Measurements from ENCODE around the gene THSD7B. TPM values are rescaled to one million over a fixed set of nuclear protein-coding genes. Genes with fewer than 3 reads are reported as not detected.

Gene THSD7B
- polyA plus RNA-seq, 4 donors = 0.07 to 0.90 TPM; not detected in 2

GRCh38 chr2:137705296-137705695 is 940.0 kb downstream of the THSD7B start:
- no peaks in the 10 kb centered on the region for H3K36me3 ChIP-seq (ENCODE audit: control insufficient read depth in 3 of 3, insufficient read depth in 2 of 3, low read depth in 1 of 3, low read length in 3 of 3)
- H3K27ac ChIP-seq (ENCODE audit: low read depth in 1 of 3, low read length in 2 of 3) = no peak overlapping the region
- DNase-seq (no peak), FAIRE-seq (no peak)
- H3K4me3 ChIP-seq (ENCODE audit: low read depth in 1 of 3, low read length in 3 of 3) = no peak overlapping the region
- no peaks in the 10 kb centered on the region for H3K4me1 ChIP-seq (ENCODE audit: control insufficient read depth in 3 of 3, insufficient read depth in 2 of 3, low read depth in 1 of 3, low read length in 2 of 3)
- 76 to 89% (median 86%) methylated on average over 4 of the region's 4 CpGs for WGBS, 3 donors
- no peaks in the 10 kb centered on the region for H3K9me3 ChIP-seq (ENCODE audit: control insufficient read depth in 2 of 2, insufficient read depth in 1 of 2, low read depth in 1 of 2, low read length in 1 of 2)
- H3K27me3 ChIP-seq (ENCODE audit: control insufficient read depth in 3 of 3, insufficient read depth in 3 of 3, low read length in 3 of 3) = no peaks in the 10 kb centered on the region

- Histone ChIP-seq H3K4me1 (ENCODE audit: control insufficient read depth in 3 of 3, insufficient read depth in 2 of 3, low read depth in 1 of 3, low read length in 2 of 3) (no peaks in the 10 kb centered on the region), H3K27ac (ENCODE audit: low read depth in 1 of 3, low read length in 2 of 3) (no peak overlapping the region), H3K36me3 (ENCODE audit: control insufficient read depth in 3 of 3, insufficient read depth in 2 of 3, low read depth in 1 of 3, low read length in 3 of 3) (no peaks in the 10 kb centered on the region), H3K9me3 (ENCODE audit: control insufficient read depth in 2 of 2, insufficient read depth in 1 of 2, low read depth in 1 of 2, low read length in 1 of 2) (peaks cover 0 to 4% of the 10 kb centered on the region in 2 donors), H3K4me3 (ENCODE audit: low read depth in 1 of 3, low read length in 3 of 3) (no peak overlapping the region), H3K27me3 (ENCODE audit: control insufficient read depth in 3 of 3, insufficient read depth in 3 of 3, low read length in 3 of 3) (no peaks in the 10 kb centered on the region)
- FAIRE-seq (no peak), DNase-seq (no peak)
- 71 to 83% (median 73%) methylated on average over 14 to 15 of the region's 15 CpGs for WGBS, 3 donors
Measured at GRCh38 chr2:137706786-137707613, 941.7 kb downstream of the THSD7B start.

GRCh38 chr2:137708311-137708710 is 943.0 kb downstream of the THSD7B start:
- H3K36me3 ChIP-seq (ENCODE audit: control insufficient read depth in 3 of 3, insufficient read depth in 2 of 3, low read depth in 1 of 3, low read length in 3 of 3) = no peaks in the 10 kb centered on the region
- H3K4me1 ChIP-seq (ENCODE audit: control insufficient read depth in 3 of 3, insufficient read depth in 2 of 3, low read depth in 1 of 3, low read length in 2 of 3) = no peaks in the 10 kb centered on the region
- H3K9me3 ChIP-seq (ENCODE audit: control insufficient read depth in 2 of 2, insufficient read depth in 1 of 2, low read depth in 1 of 2, low read length in 1 of 2) = peaks cover 0 to 4% of the 10 kb centered on the region in 2 donors
- H3K4me3 ChIP-seq (ENCODE audit: low read depth in 1 of 3, low read length in 3 of 3) = no peak overlapping the region
- no peak for DNase-seq
- no peak for FAIRE-seq
- no peaks in the 10 kb centered on the region for H3K27me3 ChIP-seq (ENCODE audit: control insufficient read depth in 3 of 3, insufficient read depth in 3 of 3, low read length in 3 of 3)
- 77 to 88% (median 81%) methylated on average over 5 of the region's 5 CpGs for WGBS, 3 donors
- no peak overlapping the region for H3K27ac ChIP-seq (ENCODE audit: low read depth in 1 of 3, low read length in 2 of 3)

- H3K4me1 ChIP-seq (ENCODE audit: control insufficient read depth in 3 of 3, insufficient read depth in 2 of 3, low read depth in 1 of 3, low read length in 2 of 3) = no peaks in the 10 kb centered on the region
- H3K4me3 ChIP-seq (ENCODE audit: low read depth in 1 of 3, low read length in 3 of 3) = no peak overlapping the region
- no peak for FAIRE-seq
- 82 to 92% (median 92%) methylated on average over 16 to 17 of the region's 17 CpGs for WGBS, 3 donors
- no peak overlapping the region for H3K27ac ChIP-seq (ENCODE audit: low read depth in 1 of 3, low read length in 2 of 3)
- no peaks in the 10 kb centered on the region for H3K36me3 ChIP-seq (ENCODE audit: control insufficient read depth in 3 of 3, insufficient read depth in 2 of 3, low read depth in 1 of 3, low read length in 3 of 3)
- no peaks in the 10 kb centered on the region for H3K27me3 ChIP-seq (ENCODE audit: control insufficient read depth in 3 of 3, insufficient read depth in 3 of 3, low read length in 3 of 3)
- peaks cover 0 to 11% of the 10 kb centered on the region in 2 donors for H3K9me3 ChIP-seq (ENCODE audit: control insufficient read depth in 2 of 2, insufficient read depth in 1 of 2, low read depth in 1 of 2, low read length in 1 of 2)
- DNase-seq = no peak
Measured at GRCh38 chr2:137715731-137716191, 950.4 kb downstream of the THSD7B start.

GRCh38 chr2:137718786-137719185 is 953.4 kb downstream of the THSD7B start:
- Histone ChIP-seq H3K36me3 (ENCODE audit: control insufficient read depth in 3 of 3, insufficient read depth in 2 of 3, low read depth in 1 of 3, low read length in 3 of 3) (no peaks in the 10 kb centered on the region), H3K27me3 (ENCODE audit: control insufficient read depth in 3 of 3, insufficient read depth in 3 of 3, low read length in 3 of 3) (no peaks in the 10 kb centered on the region), H3K9me3 (ENCODE audit: control insufficient read depth in 2 of 2, insufficient read depth in 1 of 2, low read depth in 1 of 2, low read length in 1 of 2) (peaks cover 0 to 7% of the 10 kb centered on the region in 2 donors), H3K27ac (ENCODE audit: low read depth in 1 of 3, low read length in 2 of 3) (no peak overlapping the region), H3K4me3 (ENCODE audit: low read depth in 1 of 3, low read length in 3 of 3) (no peak overlapping the region), H3K4me1 (ENCODE audit: control insufficient read depth in 3 of 3, insufficient read depth in 2 of 3, low read depth in 1 of 3, low read length in 2 of 3) (no peaks in the 10 kb centered on the region)
- no peak for DNase-seq
- FAIRE-seq = no peak
- 91 to 93% (median 91%) methylated on average over 3 of the region's 3 CpGs for WGBS, 3 donors

- peak; percentile 86 for FAIRE-seq
- WGBS, 3 donors = 90 to 97% (median 91%) methylated on average over 1 of the region's 1 CpG
- Histone ChIP-seq H3K27me3 (ENCODE audit: control insufficient read depth in 3 of 3, insufficient read depth in 3 of 3, low read length in 3 of 3) (no peaks in the 10 kb centered on the region), H3K36me3 (ENCODE audit: control insufficient read depth in 3 of 3, insufficient read depth in 2 of 3, low read depth in 1 of 3, low read length in 3 of 3) (no peaks in the 10 kb centered on the region), H3K4me1 (ENCODE audit: control insufficient read depth in 3 of 3, insufficient read depth in 2 of 3, low read depth in 1 of 3, low read length in 2 of 3) (no peaks in the 10 kb centered on the region), H3K4me3 (ENCODE audit: low read depth in 1 of 3, low read length in 3 of 3) (no peak overlapping the region), H3K27ac (ENCODE audit: low read depth in 1 of 3, low read length in 2 of 3) (no peak overlapping the region), H3K9me3 (ENCODE audit: control insufficient read depth in 2 of 2, insufficient read depth in 1 of 2, low read depth in 1 of 2, low read length in 1 of 2) (no peaks in the 10 kb centered on the region)
- no peak for DNase-seq
Measured at GRCh38 chr2:137721733-137722132, 956.4 kb downstream of the THSD7B start.

- 78 to 88% (median 78%) methylated on average over 2 of the region's 2 CpGs for WGBS, 3 donors
- H3K27ac ChIP-seq (ENCODE audit: low read depth in 1 of 3, low read length in 2 of 3) = no peak overlapping the region
- FAIRE-seq (no peak), DNase-seq (no peak)
- H3K4me3 ChIP-seq (ENCODE audit: low read depth in 1 of 3, low read length in 3 of 3) = no peak overlapping the region
- H3K9me3 ChIP-seq (ENCODE audit: control insufficient read depth in 2 of 2, insufficient read depth in 1 of 2, low read depth in 1 of 2, low read length in 1 of 2) = no peaks in the 10 kb centered on the region
- H3K27me3 ChIP-seq (ENCODE audit: control insufficient read depth in 3 of 3, insufficient read depth in 3 of 3, low read length in 3 of 3) = no peaks in the 10 kb centered on the region
- no peaks in the 10 kb centered on the region for H3K4me1 ChIP-seq (ENCODE audit: control insufficient read depth in 3 of 3, insufficient read depth in 2 of 3, low read depth in 1 of 3, low read length in 2 of 3)
- no peaks in the 10 kb centered on the region for H3K36me3 ChIP-seq (ENCODE audit: control insufficient read depth in 3 of 3, insufficient read depth in 2 of 3, low read depth in 1 of 3, low read length in 3 of 3)
Measured at GRCh38 chr2:137724912-137725311, 959.6 kb downstream of the THSD7B start.
